ENCODE results near the gene KIF1C.
"Not testable (repeated sequence)": the region's sequence is repeated elsewhere in the genome, so short reads cannot be mapped to it uniquely, and the experiment has no call there.

The KIF1C gene

GRCh38 chr17:5044630-5045029 is 46.9 kb downstream of the KIF1C start:
- no peak for DNase-seq (ENCODE audit: low read depth in 2 of 2)

GRCh38 chr17:5045496-5045895 is 47.7 kb downstream of the KIF1C start:
- DNase-seq (ENCODE audit: low read depth in 2 of 2): no peak

GRCh38 chr17:5047446-5047845 is 49.7 kb downstream of the KIF1C start:
- DNase-seq (ENCODE audit: low read depth in 2 of 2): no peak

- DNase-seq (ENCODE audit: low read depth in 2 of 2): no peak
Observed at GRCh38 chr17:5049314-5049841, 51.6 kb downstream of the KIF1C start.

- no peak for DNase-seq (ENCODE audit: low read depth in 2 of 2)
Observed at GRCh38 chr17:5050278-5050677, 52.5 kb downstream of the KIF1C start.

GRCh38 chr17:5055543-5055942 is 57.8 kb downstream of the KIF1C start:
- no peak for DNase-seq (ENCODE audit: low read depth in 2 of 2)

- DNase-seq (ENCODE audit: low read depth in 2 of 2): no peak
Observed at GRCh38 chr17:5065227-5065744, 67.5 kb downstream of the KIF1C start.

GRCh38 chr17:5068236-5068635 is 70.5 kb downstream of the KIF1C start:
- DNase-seq (ENCODE audit: low read depth in 2 of 2): no peak

GRCh38 chr17:5069724-5070123 is 72.0 kb downstream of the KIF1C start:
- no peak for DNase-seq (ENCODE audit: low read depth in 2 of 2)

- DNase-seq (ENCODE audit: low read depth in 2 of 2): not testable (repeated sequence)
Observed at GRCh38 chr17:5075472-5075871, 77.7 kb downstream of the KIF1C start.

GRCh38 chr17:5077275-5077674 is 79.5 kb downstream of the KIF1C start:
- not testable (repeated sequence) for DNase-seq (ENCODE audit: low read depth in 2 of 2)

GRCh38 chr17:5077781-5078105 is 80.0 kb downstream of the KIF1C start:
- DNase-seq (ENCODE audit: low read depth in 2 of 2): no peak

Data from fibroblast of skin of left quadriceps (primary cell).